ENCODE results near the gene TP53AIP1.

Gene TP53AIP1

DNA sequence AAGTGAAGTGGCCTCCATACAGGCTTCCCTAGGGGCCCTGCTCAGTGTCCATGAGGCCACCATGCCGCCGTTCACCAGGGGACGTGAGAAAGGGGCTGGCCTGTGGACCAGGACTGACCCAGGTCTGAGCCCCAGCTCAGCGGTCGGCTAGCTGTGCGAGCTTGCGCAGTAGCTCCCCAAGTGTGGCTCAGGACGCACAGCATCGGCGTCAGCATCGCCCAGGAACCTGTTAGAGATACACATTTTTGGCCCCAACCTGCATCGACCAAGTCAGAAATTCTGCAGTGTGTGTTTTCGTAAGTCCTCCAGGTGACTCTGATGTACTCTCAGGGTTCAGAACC lies 429 bp downstream of the TP53AIP1 start:
- no peak for DNase-seq

DNA sequence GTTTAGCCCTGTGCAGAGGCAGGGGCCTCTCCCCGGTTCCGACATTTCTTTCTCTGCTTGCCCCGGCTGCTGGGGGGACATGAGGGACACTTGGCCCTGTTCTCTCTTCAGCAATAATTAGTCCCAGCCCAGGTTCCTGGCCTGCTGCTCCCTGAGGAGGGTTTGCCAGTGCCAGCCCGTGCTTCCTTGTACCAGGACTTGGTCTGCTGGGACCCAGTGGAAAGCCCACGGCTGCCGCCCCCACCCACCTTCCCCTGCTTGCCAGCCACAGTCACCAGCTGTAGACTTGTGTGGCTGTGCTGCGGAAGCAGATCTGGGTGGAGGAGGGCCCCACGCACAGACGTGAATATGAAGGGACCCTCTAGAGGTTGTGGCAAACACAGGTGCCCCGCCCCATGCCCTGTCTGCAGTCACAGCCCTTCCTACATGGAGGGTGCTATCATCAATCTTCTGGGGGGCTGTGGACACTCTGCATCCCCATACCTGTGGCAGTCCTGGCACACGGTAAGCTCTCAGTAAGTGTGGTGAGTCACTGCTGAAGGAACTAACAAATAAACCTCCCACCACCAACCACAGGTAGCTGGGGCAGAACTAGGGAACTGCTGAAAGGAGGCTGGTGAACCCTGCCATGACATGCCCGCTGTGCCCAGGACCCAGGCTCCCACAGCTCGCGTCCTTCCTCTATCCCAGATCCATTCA lies 949 bp downstream of the TP53AIP1 start:
- DNase-seq = no peak

DNA sequence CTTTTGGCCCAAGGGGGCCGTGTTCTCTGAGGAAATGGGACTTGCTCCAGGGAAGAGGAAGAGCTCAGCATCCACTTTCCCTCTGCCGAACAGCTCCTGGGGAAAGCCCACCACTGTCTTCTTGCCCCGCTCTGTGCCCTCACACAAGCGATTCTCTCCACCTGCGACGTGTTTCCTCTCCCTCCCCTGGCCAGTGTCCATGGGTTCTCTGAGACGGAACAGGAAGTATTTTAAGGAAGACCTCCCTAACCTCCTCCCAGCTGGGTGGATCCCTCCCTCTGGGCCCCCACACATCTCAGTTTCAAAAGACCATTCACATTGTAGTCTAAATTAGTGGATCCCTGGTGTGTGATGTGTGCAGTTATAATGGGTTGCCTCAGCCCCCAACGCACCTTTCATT lies 1.6 kb downstream of the TP53AIP1 start:
- no peak for DNase-seq

DNA sequence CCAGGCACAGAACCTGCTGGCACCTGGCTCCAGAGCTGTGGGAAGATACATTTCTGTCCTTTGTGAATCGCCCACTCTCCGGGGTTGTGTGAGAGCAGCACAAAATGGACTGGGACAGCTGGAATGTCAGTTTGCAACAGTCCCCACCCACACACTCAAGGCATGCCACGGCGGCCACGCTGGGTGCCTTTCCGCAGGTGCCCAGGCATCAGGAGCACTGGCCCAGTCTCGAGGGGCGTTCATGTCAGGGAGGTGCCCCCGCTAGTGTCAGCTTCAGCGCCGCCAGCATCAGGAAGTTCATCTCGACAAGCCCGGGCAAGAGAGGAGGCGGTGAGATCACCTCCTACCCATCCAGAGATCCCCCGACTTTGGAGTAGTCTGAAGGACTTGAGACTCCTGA lies 2.1 kb downstream of the TP53AIP1 start:
- DNase-seq = no peak

- DNase-seq = no peak
These were observed 2.5 kb downstream of the TP53AIP1 start for GRCh38 chr11:128940156-128940555.

- DNase-seq = no peak
These were observed 3.1 kb downstream of the TP53AIP1 start for GRCh38 chr11:128939591-128939990.

DNA sequence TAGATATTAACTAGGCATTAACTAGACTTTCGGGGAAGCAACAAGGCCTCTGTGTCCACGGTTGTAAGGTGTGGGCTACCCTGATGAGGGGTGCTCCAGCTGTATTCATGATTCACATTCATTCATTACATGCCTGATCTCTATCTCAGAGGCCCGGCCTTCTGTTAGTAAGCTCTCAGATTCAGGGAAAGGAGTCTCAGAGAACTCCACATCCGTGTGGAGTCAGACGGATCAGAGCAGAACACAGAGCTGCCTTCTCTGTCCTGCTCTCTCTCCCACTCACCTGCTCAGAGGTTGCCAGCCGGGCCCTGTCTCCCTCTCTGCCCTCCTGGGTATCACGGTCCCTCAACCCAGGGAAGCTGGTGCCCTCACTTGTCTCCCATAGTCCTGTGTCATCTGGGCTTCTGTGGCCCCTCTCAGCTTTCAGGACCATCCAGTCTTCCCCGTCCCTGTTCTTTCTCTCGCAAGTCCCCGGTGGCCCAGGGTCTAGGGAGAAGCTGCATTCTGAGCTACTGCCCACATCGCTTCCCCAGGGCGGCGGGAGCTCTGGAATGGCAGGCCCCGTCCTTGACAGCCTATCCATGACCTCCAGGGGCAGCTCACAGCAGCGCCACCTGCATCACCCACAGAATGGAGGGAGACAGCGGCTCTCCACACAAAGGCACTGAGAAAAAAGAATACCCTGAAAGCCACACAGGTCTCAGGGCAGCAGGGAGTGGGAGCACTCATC lies 4.3 kb downstream of the TP53AIP1 start:
- no peak for DNase-seq

DNA sequence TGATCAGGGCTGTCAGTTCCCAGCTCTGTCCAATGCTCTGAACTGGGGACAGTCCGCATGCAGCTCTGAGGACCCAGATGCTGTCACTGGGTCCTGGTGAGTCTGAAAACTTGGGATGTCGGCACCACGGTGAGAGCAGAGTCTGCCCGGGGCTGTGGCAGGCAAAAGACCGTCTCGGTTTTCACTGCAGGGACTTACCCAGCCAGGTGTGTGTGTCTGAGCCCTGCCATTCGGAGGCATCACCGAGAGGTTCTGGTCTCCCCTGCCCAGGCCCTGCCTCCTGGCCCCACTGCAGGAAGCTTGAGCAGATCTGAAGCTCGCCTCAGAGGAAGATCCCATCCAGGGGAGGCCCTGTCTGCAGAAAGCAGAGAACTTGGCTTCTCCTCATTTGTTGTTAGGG lies 5.2 kb downstream of the TP53AIP1 start:
- DNase-seq = no peak

DNA sequence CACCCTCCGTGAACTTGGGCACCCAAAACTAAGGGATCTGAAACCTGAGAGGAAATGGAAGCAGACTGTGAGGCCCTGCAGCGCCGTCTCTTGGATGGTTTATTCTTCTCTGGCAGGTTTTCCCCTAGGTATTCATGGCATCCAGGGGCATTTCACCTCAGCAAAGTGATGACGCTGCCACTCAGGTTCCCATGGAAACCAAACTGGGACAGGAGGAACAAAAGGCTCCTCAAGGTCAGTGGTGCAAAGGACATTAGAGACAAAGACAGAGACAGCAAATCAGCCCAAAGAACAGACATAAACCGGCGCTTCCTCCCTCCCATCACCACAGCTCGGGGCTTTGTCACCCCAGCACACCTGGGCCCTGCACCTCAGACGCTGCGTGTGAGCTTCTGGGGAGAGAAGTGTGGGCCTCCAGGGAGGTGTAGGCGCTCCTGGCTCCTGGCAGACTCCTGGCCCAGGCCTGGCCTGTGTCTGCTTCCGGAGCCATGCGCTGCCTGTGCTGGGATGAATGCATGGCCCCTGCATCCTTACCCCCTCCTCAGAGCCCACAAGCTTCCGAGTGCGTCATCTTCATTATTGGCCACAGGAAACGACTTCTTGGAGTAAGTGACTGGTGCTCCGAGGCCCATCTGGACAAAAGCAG lies 5.9 kb downstream of the TP53AIP1 start:
- no peak for DNase-seq

GRCh38 chr11:128934926-128935325 lies 7.7 kb downstream of the TP53AIP1 start:
- DNase-seq = no peak

DNA sequence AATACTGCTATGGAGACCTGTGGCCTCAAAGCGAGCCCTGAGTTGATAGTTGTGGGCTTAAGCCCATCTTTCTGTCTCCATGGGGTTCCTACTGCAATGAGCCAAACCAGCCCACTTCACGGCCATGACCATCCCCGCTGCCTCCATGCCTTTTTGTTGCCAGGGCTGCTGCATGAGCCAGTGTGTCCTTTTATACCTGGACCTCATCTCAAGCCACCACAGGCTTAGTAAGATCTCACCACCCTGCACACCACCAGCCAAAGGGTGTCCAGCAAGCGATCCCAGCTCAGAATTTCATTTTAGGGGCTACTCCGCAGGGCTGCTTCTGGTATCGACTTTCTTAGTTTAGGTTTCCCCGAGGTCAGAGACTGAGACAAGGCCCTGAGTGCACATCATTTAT lies 8.3 kb downstream of the TP53AIP1 start:
- DNase-seq = no peak

DNA sequence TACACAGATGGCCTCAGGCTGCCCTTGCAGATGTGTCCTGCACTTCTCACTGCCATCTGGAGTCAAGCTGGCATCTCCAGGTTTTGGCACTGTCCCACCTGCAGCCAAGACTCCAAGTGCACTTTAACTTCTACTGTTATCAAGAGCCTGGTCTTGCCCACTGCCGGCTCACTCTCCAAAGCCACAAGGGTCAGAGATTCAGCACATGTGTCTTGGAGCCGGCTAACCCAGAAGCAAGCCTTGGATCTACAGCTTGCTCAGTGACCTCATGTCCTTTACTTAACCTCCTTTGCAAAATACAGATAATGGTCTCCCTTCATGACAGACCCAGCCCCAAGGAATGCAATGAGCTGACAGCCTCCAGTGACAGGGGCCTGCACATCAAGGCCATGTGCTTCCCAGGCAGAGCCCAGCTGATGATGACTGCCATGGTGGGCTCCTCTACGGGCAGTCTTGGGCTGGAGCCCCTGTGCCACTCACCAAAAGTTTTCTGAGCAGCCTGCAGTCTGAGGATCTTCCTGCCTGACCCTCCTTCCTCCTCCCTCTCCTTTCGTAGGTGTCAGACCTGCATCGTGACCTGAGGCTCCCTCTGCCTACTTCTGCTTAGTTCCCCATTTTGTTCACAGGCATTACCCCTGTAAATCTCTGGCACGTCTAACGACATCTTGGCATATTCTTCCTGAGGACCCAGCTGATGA lies 9.0 kb downstream of the TP53AIP1 start:
- no peak for DNase-seq

GRCh38 chr11:128931668-128932067 lies 11.0 kb downstream of the TP53AIP1 start:
- DNase-seq = no peak

GRCh38 chr11:128931066-128931465 lies 11.6 kb downstream of the TP53AIP1 start:
- no peak for DNase-seq

- DNase-seq = no peak
These were observed 12.7 kb downstream of the TP53AIP1 start for GRCh38 chr11:128929991-128930390.

DNA sequence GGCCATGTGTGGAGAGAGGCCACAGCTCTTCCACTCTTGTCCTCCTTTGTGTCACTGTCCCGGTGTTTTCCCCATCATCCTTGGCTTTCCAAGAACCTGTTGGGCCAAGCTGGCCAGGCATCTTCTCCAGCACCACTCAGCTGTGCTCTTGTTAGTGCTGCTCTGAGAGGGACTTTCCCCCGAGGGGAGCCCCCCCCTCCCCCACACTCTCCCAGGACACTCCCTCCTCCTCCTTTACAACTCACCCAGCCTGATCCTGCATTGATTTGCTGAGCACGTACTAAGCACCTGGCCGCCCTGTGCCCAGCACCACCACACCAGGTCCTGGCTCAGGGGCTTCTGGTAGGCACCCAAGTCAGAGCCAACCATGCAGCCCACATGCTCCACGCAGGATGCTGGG lies 13.2 kb downstream of the TP53AIP1 start:
- no peak for DNase-seq

DNA sequence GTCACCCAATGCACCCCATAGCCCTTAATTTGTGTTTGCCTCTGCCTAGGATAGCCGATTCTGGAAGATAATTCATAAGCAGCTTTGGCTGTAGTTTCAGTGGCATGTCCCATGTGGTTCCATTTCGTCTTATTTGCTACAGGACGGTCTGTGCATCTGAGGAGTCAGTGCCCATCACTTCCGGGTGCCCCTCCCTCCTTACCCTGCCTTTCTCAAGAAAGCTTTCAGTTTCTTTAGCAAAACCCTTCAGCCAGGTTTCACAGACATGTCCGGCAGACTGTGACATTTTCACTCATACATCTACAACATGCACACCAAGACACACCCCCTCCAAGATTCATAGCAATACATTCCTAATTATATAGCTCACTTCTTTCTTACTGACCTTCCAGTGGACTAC lies 14.3 kb downstream of the TP53AIP1 start:
- peak; percentile 39 for DNase-seq

GRCh38 chr11:128927683-128928336 lies 14.9 kb downstream of the TP53AIP1 start:
- DNase-seq = no peak

- DNase-seq = no peak
These were observed 15.6 kb downstream of the TP53AIP1 start for GRCh38 chr11:128927108-128927461.

DNA sequence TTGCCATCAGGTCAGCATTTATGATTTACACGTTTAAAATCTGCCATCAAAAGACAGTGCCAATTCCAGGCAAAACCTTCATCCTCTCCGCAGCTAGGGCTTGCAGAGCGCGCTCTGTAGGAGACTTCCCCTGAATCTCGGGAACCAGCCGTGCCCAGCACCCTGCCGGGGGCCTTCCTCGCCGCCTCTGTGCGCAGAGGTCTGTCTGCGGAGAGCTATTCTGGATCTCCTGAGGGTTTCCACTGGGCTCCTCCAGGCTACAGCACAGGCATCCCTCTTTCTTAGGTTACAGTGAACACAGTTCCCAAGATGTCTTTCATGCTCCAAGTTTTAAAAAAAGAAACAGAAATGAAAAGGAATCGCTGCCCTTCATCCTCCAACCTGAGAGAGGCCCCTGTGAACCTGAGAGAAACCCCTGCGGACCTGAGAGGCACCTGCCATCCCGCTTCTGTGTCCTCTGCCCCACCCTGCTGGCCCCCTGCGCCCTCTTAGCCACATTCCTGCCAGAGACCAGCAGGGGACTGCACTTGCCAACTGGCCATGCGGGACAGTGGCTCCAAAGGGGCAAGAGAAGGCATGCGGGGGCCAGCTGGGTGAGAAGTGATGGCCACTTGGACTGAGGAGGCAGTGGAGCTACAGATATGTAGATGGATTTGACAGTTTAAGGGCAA lies 16.1 kb downstream of the TP53AIP1 start:
- DNase-seq = no peak

GRCh38 chr11:128926000-128926399 lies 16.7 kb downstream of the TP53AIP1 start:
- no peak for DNase-seq

DNA sequence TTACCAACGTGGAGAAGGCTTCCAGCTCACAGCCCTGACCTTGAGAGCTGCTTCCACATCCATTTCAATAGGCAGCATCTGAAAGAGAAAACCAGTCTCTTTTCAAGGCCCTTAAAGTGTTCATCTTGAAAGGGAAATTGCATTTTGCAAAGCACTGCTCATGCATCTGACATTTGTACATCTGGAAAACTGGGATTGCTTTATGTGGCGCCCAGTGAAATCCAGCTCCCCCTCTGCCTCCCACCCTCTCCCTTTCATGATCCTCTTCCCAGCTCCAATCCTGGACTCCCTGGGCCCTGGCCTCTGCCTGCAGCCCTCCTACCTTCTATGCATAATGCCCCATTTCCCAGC lies 17.4 kb downstream of the TP53AIP1 start:
- DNase-seq = no peak

Measured in OCI-M1 (cell line).